ACHN (cell line): ENCODE data around the gene SLN.

Experiments used
- DNase-seq: peaks from one replicate; pipeline ENCODE4 v3.0.0-alpha.2; 2015
- in situ Hi-C: cut with HindIII; loops from 2 replicates; pipeline ENCODE4 v1.10.0; 2017; ENCODE audit warnings: low sequenced_read_pairs, low pct_ligation_motif_present, low pct_unique_long_range_greater_than_20kb

Gene SLN

GRCh38 chr11:107721207-107721606 is 9.4 kb upstream of the SLN start:
- DNase-seq: no peak
- in situ Hi-C loops: no loop called here

GRCh38 chr11:107720303-107720774 is 8.5 kb upstream of the SLN start:
- in situ Hi-C loops: no loop called here
- no peak for DNase-seq

- no peak for DNase-seq
- in situ Hi-C loops: no loop called here
These were observed 7.9 kb upstream of the SLN start for GRCh38 chr11:107719557-107720302.

GRCh38 chr11:107719073-107719472 is 7.2 kb upstream of the SLN start:
- no peak for DNase-seq
- in situ Hi-C loops: no loop called here

GRCh38 chr11:107716884-107717532 is 5.2 kb upstream of the SLN start:
- in situ Hi-C loops: no loop called here
- DNase-seq: peak; percentile 46

GRCh38 chr11:107713009-107713408 is 1.2 kb upstream of the SLN start:
- no peak for DNase-seq

GRCh38 chr11:107710301-107710700 is 1.6 kb downstream of the SLN start:
- in situ Hi-C loops: no loop called here
- no peak for DNase-seq

More at GRCh38 chr11:107713009-107713408, 1.2 kb upstream of the SLN start:
- in situ Hi-C loops: no loop called here

- in situ Hi-C loops: no loop called here
These were observed 3.1 kb downstream of the SLN start for GRCh38 chr11:107708792-107709191.

GRCh38 chr11:107707807-107708206 is 4.0 kb downstream of the SLN start:
- DNase-seq: no peak
- in situ Hi-C loops: no loop called here

More at GRCh38 chr11:107708792-107709191, 3.1 kb downstream of the SLN start:
- DNase-seq: no peak

GRCh38 chr11:107707215-107707671 is 4.6 kb downstream of the SLN start:
- in situ Hi-C loops: no loop called here

GRCh38 chr11:107706531-107706930 is 5.3 kb downstream of the SLN start:
- in situ Hi-C loops: no loop called here
- peak; percentile 23 for DNase-seq

More at GRCh38 chr11:107707215-107707671, 4.6 kb downstream of the SLN start:
- DNase-seq: peak; percentile 75

- in situ Hi-C loops: no loop called here
- peak; percentile 87 for DNase-seq
These were observed 6.8 kb downstream of the SLN start for GRCh38 chr11:107705027-107705426.

GRCh38 chr11:107704451-107704850 is 7.4 kb downstream of the SLN start:
- in situ Hi-C loops: no loop called here
- peak; percentile 57 for DNase-seq

- no peak for DNase-seq
These were observed 9.1 kb downstream of the SLN start for GRCh38 chr11:107702723-107703122.

GRCh38 chr11:107702109-107702660 is 9.7 kb downstream of the SLN start:
- in situ Hi-C loops: no loop called here

More at GRCh38 chr11:107702723-107703122, 9.1 kb downstream of the SLN start:
- in situ Hi-C loops: no loop called here

GRCh38 chr11:107699371-107700285 is 12.2 kb downstream of the SLN start:
- no peak for DNase-seq

More at GRCh38 chr11:107702109-107702660, 9.7 kb downstream of the SLN start:
- DNase-seq: no peak

GRCh38 chr11:107697291-107697690 is 14.6 kb downstream of the SLN start:
- DNase-seq: no peak
- in situ Hi-C loops: no loop called here

More at GRCh38 chr11:107699371-107700285, 12.2 kb downstream of the SLN start:
- in situ Hi-C loops: no loop called here

GRCh38 chr11:107696140-107696539 is 15.7 kb downstream of the SLN start:
- in situ Hi-C loops: no loop called here
- peak; percentile 85 for DNase-seq
